ENCODE results near the gene UNC93B1.

DNA sequence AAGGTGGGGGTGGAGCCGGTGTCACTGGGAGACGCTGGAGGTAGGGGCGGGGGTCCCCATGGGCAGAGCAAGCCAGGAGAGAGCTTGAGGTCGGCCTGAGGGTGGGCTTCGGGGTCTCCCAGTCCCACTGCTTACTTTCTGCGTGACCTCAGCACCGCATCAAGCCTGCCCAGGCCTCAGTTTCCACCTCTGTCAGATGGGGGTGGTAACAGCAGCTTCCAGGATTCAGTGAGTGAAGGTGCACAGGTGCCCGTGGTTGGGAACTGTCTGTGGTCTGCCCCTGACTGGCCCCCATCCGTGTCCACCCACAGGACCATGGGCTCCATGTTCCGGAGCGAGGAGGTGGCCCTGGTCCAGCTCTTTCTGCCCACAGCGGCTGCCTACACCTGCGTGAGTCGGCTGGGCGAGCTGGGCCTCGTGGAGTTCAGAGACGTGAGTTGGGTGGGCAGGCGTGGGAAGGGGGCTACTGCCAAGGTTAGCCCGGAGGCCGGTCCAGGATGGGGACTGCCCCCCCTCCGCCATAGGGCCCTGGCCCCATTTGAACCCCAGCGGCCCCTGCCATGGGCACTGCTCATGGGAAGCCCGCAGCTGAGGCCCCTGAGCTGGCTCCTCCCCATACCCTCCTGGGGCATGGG, 37.2 kb upstream of the UNC93B1 start:
- TF ChIP-seq POLR2A (IDR thresholded peaks at IDR 0.05) (no peak), EP300 (IDR thresholded peaks at IDR 0.05) (no peak), CTCF (IDR thresholded peaks at IDR 0.05) (no peak)
